CD14-positive monocyte (primary cell): ENCODE measurements around the gene OR3A1. TPM values are rescaled to one million over a fixed set of nuclear protein-coding genes. Genes with fewer than 3 reads are reported as not detected.
"Not testable (repeated sequence)": the region's sequence is repeated elsewhere in the genome, so short reads cannot be mapped to it uniquely, and the experiment has no call there.

ENCODE experiments used
- DNase-seq, 3 donors: peaks; one replicate each; pipeline ENCODE4 v3.0.0-alpha.2; 2011 to 2022
- H2AFZ ChIP-seq: 2 replicates; pipeline ENCODE4 v1.6.0; 2012; ENCODE audit warnings: mild to moderate bottlenecking, low read depth, low read length, inconsistent platforms; ENCODE audit not compliant: insufficient read depth, poor library complexity, severe bottlenecking
- H3K27ac ChIP-seq, 2 donors: 1 replicate in 1 of 2; 2 replicates in 1 of 2; pipeline ENCODE4 v1.5.1; 2012 to 2013; ENCODE audit warnings: low read length in 2 of 2, control low read depth in 1 of 2, inconsistent platforms in 1 of 2, low read depth in 1 of 2, mild to moderate bottlenecking in 1 of 2
- H3K27me3 ChIP-seq, 2 donors: one replicate each; pipeline versions ENCODE4 v1.6.0 to v1.6.1; 2011 to 2013; ENCODE audit warnings: low read length in 2 of 2; ENCODE audit not compliant: control insufficient read depth in 2 of 2, insufficient read depth in 2 of 2
- H3K36me3 ChIP-seq, 2 donors: replicated peaks in 1 of 2; 1 replicate in 1 of 2; 2 replicates in 1 of 2; pipeline versions ENCODE4 v1.5.1 to v1.6.1; 2012 to 2013; ENCODE audit warnings: low read length in 2 of 2, control low read depth in 1 of 2, inconsistent platforms in 1 of 2, mild to moderate bottlenecking in 1 of 2; ENCODE audit not compliant: insufficient read depth in 2 of 2, control insufficient read depth in 1 of 2
- H3K4me1 ChIP-seq, 2 donors: 1 replicate in 1 of 2; 2 replicates in 1 of 2; pipeline versions ENCODE4 v1.5.1 to v1.6.1; 2012 to 2013; ENCODE audit warnings: low read length in 2 of 2, control low read depth in 1 of 2, inconsistent platforms in 1 of 2, mild to moderate bottlenecking in 1 of 2, moderate library complexity in 1 of 2; ENCODE audit not compliant: insufficient read depth in 2 of 2, control insufficient read depth in 1 of 2
- H3K4me2 ChIP-seq: replicated peaks from 2 replicates; pipeline ENCODE3; 2012; ENCODE audit warnings: low read length, moderate library complexity, mild to moderate bottlenecking; ENCODE audit not compliant: poor library complexity, severe bottlenecking; ENCODE audit errors: extremely low read depth
- H3K4me3 ChIP-seq, 3 experiments: fragments of 200-600 bp in 1 of 3; sonication (generic) in 1 of 3; replicated peaks in 1 of 3; 1 replicate in 2 of 3; 2 replicates in 1 of 3; pipeline ENCODE4 v1.5.1; 2011 to 2013; ENCODE audit warnings: low read length in 3 of 3, mild to moderate bottlenecking in 3 of 3, control low read depth in 2 of 3, low read depth in 2 of 3, inconsistent platforms in 1 of 3, moderate library complexity in 1 of 3
- H3K79me2 ChIP-seq: 2 replicates; pipeline ENCODE4 v1.6.0; 2012; ENCODE audit warnings: mild to moderate bottlenecking, control low read depth, inconsistent platforms, low read length, moderate library complexity; ENCODE audit not compliant: insufficient read depth
- H3K9ac ChIP-seq: 2 replicates; pipeline ENCODE4 v1.6.0; 2017; ENCODE audit warnings: low read length, mild to moderate bottlenecking; ENCODE audit not compliant: insufficient read depth, poor library complexity, severe bottlenecking
- H3K9me3 ChIP-seq, 2 donors: replicated peaks in 1 of 2; 1 replicate in 1 of 2; 2 replicates in 1 of 2; pipeline versions ENCODE4 v1.5.1 to v1.6.1; 2012 to 2013; ENCODE audit warnings: low read length in 2 of 2, control low read depth in 1 of 2; ENCODE audit not compliant: control insufficient read depth in 1 of 2, insufficient read depth in 1 of 2
- H4K20me1 ChIP-seq: 2 replicates; pipeline ENCODE4 v1.6.0; 2012; ENCODE audit warnings: mild to moderate bottlenecking, low read length, control low read depth, moderate library complexity; ENCODE audit not compliant: insufficient read depth
- H3K27ac Mint-ChIP-seq, 7 donors: one replicate each; pipeline ENCODE4 v1.8.0; 2020; ENCODE audit warnings: mild to moderate bottlenecking in 7 of 7, mixed read lengths in 7 of 7, moderate library complexity in 6 of 7, inconsistent platforms in 2 of 7
- H3K27me3 Mint-ChIP-seq, 3 donors: one replicate each; pipeline ENCODE4 v1.8.0; 2021 to 2022; ENCODE audit warnings: low read depth in 3 of 3, mild to moderate bottlenecking in 3 of 3, mixed read lengths in 3 of 3, moderate library complexity in 3 of 3, inconsistent platforms in 1 of 3
- H3K36me3 Mint-ChIP-seq, 2 donors: one replicate each; pipeline ENCODE4 v1.8.0; 2020; ENCODE audit warnings: mixed read lengths in 2 of 2, inconsistent platforms in 1 of 2, mild to moderate bottlenecking in 1 of 2
- H3K4me1 Mint-ChIP-seq: one replicate; pipeline ENCODE4 v1.8.0; 2020; ENCODE audit warnings: mild to moderate bottlenecking, mixed read lengths
- H3K4me3 Mint-ChIP-seq, 2 donors: one replicate each; pipeline ENCODE4 v1.8.0; 2020; ENCODE audit warnings: mild to moderate bottlenecking in 2 of 2, mixed read lengths in 2 of 2, moderate library complexity in 1 of 2
- H3K9me3 Mint-ChIP-seq, 7 donors: one replicate each; pipeline ENCODE4 v1.8.0; 2020 to 2022; ENCODE audit warnings: mixed read lengths in 7 of 7, mild to moderate bottlenecking in 6 of 7, moderate library complexity in 6 of 7, inconsistent platforms in 2 of 7
- CTCF ChIP-seq: fragments of 200-600 bp; IDR thresholded peaks from one replicate; pipeline ENCODE4 v1.8.0; 2022; ENCODE audit warnings: antibody characterized with exemption, mild to moderate bottlenecking
- WGBS: methylation state at CpG from one replicate; pipeline ENCODE4 v1.1.5; 2013; ENCODE audit warnings: missing lambda C conversion rate; ENCODE audit not compliant: insufficient coverage; 5-methylcytosine and 5-hydroxymethylcytosine counted together
- intact Hi-C, 2 donors: fragments of 100-400 bp; cut with micrococcal nuclease; formaldehyde crosslinking; loops; one replicate each; pipeline versions ENCODE4 v1.15.0 to v1.15.1; 2023
- polyA plus RNA-seq, 3 donors: library from polyadenylated mRNA; depleted of rRNA in 1 of 3; unstranded in 2 of 3; stranded (reverse) in 1 of 3; fragments of 300-500 nt in 2 of 3; fragments of >200 nt in 1 of 3; fragmentation: Illumina TruSeq in 2 of 3; gene quantifications; 1 replicate in 2 of 3; 2 replicates in 1 of 3; pipeline ENCODE4 v1.2.3, GENCODE V29; 2012 to 2021

The OR3A1 gene
- polyA plus RNA-seq, 3 donors = 0.18 TPM; not detected in 2

GRCh38 chr17:3295632-3296031 lies 2.5 kb downstream of the OR3A1 start:
- Histone ChIP-seq H3K4me2 (no peak overlapping the region), H3K9ac (no peak overlapping the region), H3K27me3 (no peaks in the 10 kb centered on the region), H3K9me3 (no peaks in the 10 kb centered on the region), H2AFZ (no peak overlapping the region), H3K27ac (no peak overlapping the region), H4K20me1 (no peaks in the 10 kb centered on the region), H3K4me3 (no peak overlapping the region), H3K79me2 (no peaks in the 10 kb centered on the region), H3K36me3 (no peaks in the 10 kb centered on the region), H3K4me1 (no peaks in the 10 kb centered on the region)
- H3K27me3 Mint-ChIP-seq = peaks cover 3 to 6% (median 4%) of the 10 kb centered on the region in 3 donors
- no peak for TF ChIP-seq CTCF
- H3K27ac Mint-ChIP-seq = no peak overlapping the region
- no peak for DNase-seq
- H3K36me3 Mint-ChIP-seq = no peaks in the 10 kb centered on the region
- intact Hi-C loops = no loop called here
- H3K4me3 Mint-ChIP-seq = no peak overlapping the region
- no peaks in the 10 kb centered on the region for H3K4me1 Mint-ChIP-seq
- peaks cover 0 to 10% (median 2%) of the 10 kb centered on the region in 7 donors for H3K9me3 Mint-ChIP-seq
- WGBS = 100% methylated on average over 1 of the region's 4 CpGs

GRCh38 chr17:3293548-3293947 lies 4.6 kb downstream of the OR3A1 start:
- H4K20me1 ChIP-seq, H3K9ac ChIP-seq, H3K4me1 Mint-ChIP-seq, H3K36me3 Mint-ChIP-seq, H3K36me3 ChIP-seq, H3K79me2 ChIP-seq, H3K27ac ChIP-seq, H3K27me3 ChIP-seq, intact Hi-C loops, H3K4me3 Mint-ChIP-seq, H3K4me1 ChIP-seq, H3K9me3 ChIP-seq, H3K27me3 Mint-ChIP-seq, H3K4me2 ChIP-seq, H3K27ac Mint-ChIP-seq, H3K4me3 ChIP-seq, DNase-seq, H2AFZ ChIP-seq: not testable (repeated sequence)
- no CpG with 5 or more reads among the region's 1 CpG for WGBS
- H3K9me3 Mint-ChIP-seq = peaks cover 0 to 10% (median 0%) of the 10 kb centered on the region in 7 donors
